BLaER1 treated with 17β-estradiol and CSF1 and Interleukin-3, amounts not matched to agents 10 nM and 100 nM (cell line): ENCODE data around the gene KIF3C.
"Not testable (repeated sequence)": the region's sequence is repeated elsewhere in the genome, so short reads cannot be mapped to it uniquely, and the experiment has no call there.

Source experiments
- H3K27ac ChIP-seq, 11 experiments: shearing (Covaris generic); formaldehyde crosslinking; 2 replicates each; pipeline ENCODE4 v1.8.1; 2022
- H3K27me3 ChIP-seq, 11 experiments: shearing (Covaris generic); formaldehyde crosslinking; 2 replicates each; pipeline ENCODE4 v1.8.1; 2022
- H3K36me3 ChIP-seq, 11 experiments: shearing (Covaris generic); formaldehyde crosslinking; 2 replicates each; pipeline ENCODE4 v1.8.1; 2022
- H3K4me1 ChIP-seq, 10 experiments: shearing (Covaris generic); formaldehyde crosslinking; 2 replicates each; pipeline ENCODE4 v1.8.1; 2022
- H3K4me2 ChIP-seq, 11 experiments: shearing (Covaris generic); formaldehyde crosslinking; 2 replicates each; pipeline ENCODE4 v1.8.1; 2022
- H3K4me3 ChIP-seq, 10 experiments: shearing (Covaris generic); formaldehyde crosslinking; 2 replicates each; pipeline ENCODE4 v1.8.1; 2022
- H3K9ac ChIP-seq, 11 experiments: shearing (Covaris generic); formaldehyde crosslinking; 2 replicates each; pipeline ENCODE4 v1.8.1; 2022
- H3K9me3 ChIP-seq, 11 experiments: shearing (Covaris generic); formaldehyde crosslinking; replicated peaks in 1 of 11; 2 replicates each; pipeline ENCODE4 v1.8.1; 2022
- H4K20me1 ChIP-seq, 11 experiments: shearing (Covaris generic); formaldehyde crosslinking; 2 replicates each; pipeline ENCODE4 v1.8.1; 2022
- Cebpa-rat ChIP-seq, 11 experiments: shearing (Covaris generic); IDR thresholded peaks; 2 replicates each; pipeline ENCODE4 v1.8.1; 2022

Gene KIF3C

DNA sequence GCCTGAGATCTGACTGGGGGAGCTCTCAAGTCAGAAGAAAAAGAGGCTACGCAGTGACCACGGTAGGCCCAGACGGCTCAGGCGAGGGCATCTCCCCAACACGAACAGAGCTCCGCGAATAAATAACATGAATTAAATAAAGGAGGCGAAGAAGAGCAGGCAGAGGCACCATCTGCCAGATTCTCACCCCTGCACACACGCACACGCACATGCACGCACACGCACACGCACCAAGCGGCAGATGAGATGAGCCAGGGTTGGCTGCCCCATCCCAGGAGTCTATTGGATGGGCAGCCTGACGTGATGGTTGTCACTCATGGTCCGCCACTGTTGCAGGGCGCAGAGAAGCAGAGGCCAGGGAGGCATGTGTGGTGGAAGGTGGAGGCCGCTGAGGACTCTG is 53.6 kb downstream of the KIF3C start:
- Histone ChIP-seq H4K20me1 (peaks cover 0 to 7% (median 0%) of the 10 kb centered on the region in 11 experiments; a peak in 2 of 22 replicates), H3K36me3 (peaks cover 28 to 63% (median 40%) of the 10 kb centered on the region in 11 experiments), H3K9me3 (no peaks in the 10 kb centered on the region), H3K4me1 (no peaks in the 10 kb centered on the region), H3K27ac (no peak overlapping the region), H3K4me3 (no peak overlapping the region), H3K4me2 (no peak overlapping the region), H3K9ac (no peak overlapping the region), H3K27me3 (no peaks in the 10 kb centered on the region)
- TF ChIP-seq Cebpa-rat (IDR thresholded peaks at IDR 0.05), result no peak

DNA sequence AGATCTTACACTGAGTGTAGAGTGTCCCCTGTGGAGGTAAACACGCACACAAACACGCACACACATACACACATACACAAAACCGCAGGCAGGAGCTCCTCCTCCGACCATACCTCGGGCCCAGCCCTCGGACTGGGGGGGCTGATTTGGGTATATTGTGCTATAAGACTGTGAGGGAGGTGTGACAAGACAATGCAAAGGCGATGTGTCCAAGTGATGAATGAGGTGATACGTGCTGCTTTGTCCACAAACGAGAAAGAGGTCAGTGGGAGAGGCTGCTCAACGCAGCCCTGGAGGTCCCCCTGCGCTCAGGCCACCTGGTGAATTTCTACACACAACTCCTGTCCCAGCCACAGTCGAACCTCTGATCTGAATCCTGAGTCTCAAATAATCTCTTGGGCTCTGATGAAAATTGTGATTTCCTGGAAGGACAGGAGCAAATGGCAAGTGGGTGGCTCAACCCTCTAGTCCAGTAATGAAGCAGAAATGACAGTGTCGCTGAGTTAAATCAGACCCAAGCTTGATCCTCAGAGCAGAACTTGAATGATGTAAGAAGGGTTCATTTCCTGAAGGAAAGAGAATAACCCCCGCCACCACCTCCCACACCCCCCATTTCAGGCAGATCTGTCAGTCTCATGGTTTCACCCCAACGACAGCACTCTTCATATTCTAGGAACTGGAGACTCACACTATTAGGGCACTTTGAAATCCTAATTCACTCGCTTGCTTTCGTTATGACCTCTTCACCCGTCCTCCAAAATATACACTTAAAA is 55.1 kb downstream of the KIF3C start:
- no peak for TF ChIP-seq Cebpa-rat (IDR thresholded peaks at IDR 0.05)
- peaks cover 24 to 54% (median 36%) of the 10 kb centered on the region in 11 experiments; a peak in 21 of 22 replicates for H3K36me3 ChIP-seq

DNA sequence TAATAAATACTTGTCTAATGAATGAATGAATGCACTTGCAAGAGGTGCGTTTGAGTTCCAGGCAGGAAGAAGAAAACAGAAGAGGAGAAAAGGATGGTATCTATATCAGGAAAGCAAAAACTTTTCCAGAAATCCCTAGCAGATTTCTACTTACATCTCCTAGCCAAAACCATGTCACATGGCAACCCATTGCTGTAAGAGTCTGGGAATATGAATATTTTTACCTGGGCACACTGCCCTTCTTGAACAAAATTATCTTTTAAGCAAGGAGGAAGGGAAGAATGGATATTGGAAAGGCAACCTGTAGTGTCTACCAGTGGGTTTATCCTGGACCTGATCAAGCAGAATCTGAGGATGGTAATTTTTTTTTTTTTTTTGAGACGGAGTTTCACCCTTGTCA is 59.8 kb downstream of the KIF3C start:
- Histone ChIP-seq H3K9me3 (no peaks in the 10 kb centered on the region), H3K27ac (no peak overlapping the region), H3K9ac (no peak overlapping the region), H3K36me3 (peaks cover 6 to 13% (median 11%) of the 10 kb centered on the region in 11 experiments; a peak in 17 of 22 replicates), H4K20me1 (no peaks in the 10 kb centered on the region), H3K4me3 (no peak overlapping the region), H3K4me1 (peaks cover 0 to 4% (median 0%) of the 10 kb centered on the region in 10 experiments; a peak in 3 of 20 replicates), H3K27me3 (no peaks in the 10 kb centered on the region), H3K4me2 (no peak overlapping the region)
- TF ChIP-seq Cebpa-rat (IDR thresholded peaks at IDR 0.05), result no peak

More for the DNA sequence above, 55.1 kb downstream of the KIF3C start:
- H3K4me3 ChIP-seq, result no peak overlapping the region
- no peaks in the 10 kb centered on the region for H3K9me3 ChIP-seq
- H4K20me1 ChIP-seq, result peaks cover 0 to 7% (median 0%) of the 10 kb centered on the region in 11 experiments; a peak in 2 of 22 replicates
- H3K4me2 ChIP-seq, result no peak overlapping the region
- no peaks in the 10 kb centered on the region for H3K4me1 ChIP-seq
- H3K27me3 ChIP-seq, result no peaks in the 10 kb centered on the region
- no peak overlapping the region for H3K27ac ChIP-seq
- H3K9ac ChIP-seq, result no peak overlapping the region

DNA sequence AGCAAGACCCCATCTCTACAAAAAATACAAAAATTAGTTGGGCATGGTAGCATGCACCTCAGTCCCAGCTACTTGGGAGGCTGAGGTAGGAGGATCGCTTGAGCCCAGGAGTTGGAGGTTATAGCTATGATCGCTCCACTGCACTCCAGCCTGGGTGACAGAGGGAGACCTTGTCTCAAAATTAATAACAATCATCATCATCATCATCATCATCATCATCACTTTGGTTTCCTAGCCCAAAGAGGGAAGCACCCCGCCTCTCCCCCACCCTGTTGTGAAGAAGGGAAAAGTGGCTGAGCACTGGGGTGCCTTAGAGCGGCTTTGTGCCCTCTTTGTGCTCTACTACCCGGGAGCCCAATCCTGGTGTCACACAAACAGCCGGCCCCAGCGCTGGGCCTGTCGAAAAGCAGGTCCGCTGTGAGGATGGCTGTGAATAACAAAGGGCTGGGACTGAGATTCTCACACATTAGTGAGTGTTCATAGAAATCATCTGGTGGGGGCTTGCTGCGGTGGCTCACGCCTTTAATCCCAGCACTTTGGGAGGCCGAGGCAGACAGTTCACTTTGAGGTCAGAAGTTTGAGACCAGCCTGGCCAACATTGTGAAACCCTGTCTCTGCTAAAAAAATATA is 61.4 kb downstream of the KIF3C start:
- Histone ChIP-seq H3K27ac (no peak overlapping the region), H3K4me3 (no peak overlapping the region), H3K27me3 (no peaks in the 10 kb centered on the region), H3K4me2 (no peak overlapping the region), H4K20me1 (no peaks in the 10 kb centered on the region), H3K4me1 (peaks cover 0 to 17% (median 8%) of the 10 kb centered on the region in 10 experiments; a peak in 9 of 20 replicates), H3K9ac (no peak overlapping the region), H3K9me3 (no peaks in the 10 kb centered on the region), H3K36me3 (no peaks in the 10 kb centered on the region)
- TF ChIP-seq Cebpa-rat (IDR thresholded peaks at IDR 0.05), result no peak

DNA sequence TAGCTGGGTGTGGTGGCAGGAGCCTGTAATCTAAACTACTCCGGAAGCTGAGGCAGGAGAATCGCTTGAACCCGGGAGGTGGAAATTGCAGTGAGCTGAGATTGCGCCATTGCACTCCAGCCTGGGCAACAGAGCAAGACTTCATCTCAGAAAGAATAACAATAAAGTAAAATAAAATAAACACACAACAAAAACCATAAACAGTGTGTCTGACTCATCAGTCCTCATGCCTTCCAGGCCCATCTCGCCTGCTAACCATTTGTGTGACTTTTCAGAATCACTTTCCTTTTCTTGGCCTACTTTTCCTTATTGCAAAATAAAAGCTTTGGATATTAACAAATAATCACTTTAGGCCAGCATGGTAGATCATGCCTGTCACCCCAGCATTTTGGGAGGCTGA is 62.0 kb downstream of the KIF3C start:
- H3K4me3 ChIP-seq, result no peak overlapping the region
- H3K27me3 ChIP-seq, result no peaks in the 10 kb centered on the region
- no peak overlapping the region for H3K4me2 ChIP-seq
- no peak overlapping the region for H3K27ac ChIP-seq
- H4K20me1 ChIP-seq, result no peaks in the 10 kb centered on the region
- no peaks in the 10 kb centered on the region for H3K36me3 ChIP-seq
- H3K9me3 ChIP-seq, result peaks cover 0 to 4% (median 0%) of the 10 kb centered on the region in 11 experiments; a peak in 6 of 22 replicates
- H3K9ac ChIP-seq, result no peak overlapping the region
- H3K4me1 ChIP-seq, result peaks cover 0 to 20% (median 8%) of the 10 kb centered on the region in 10 experiments; a peak in 9 of 20 replicates
- TF ChIP-seq Cebpa-rat (IDR thresholded peaks at IDR 0.05), result 0 out of 22 replicates have a peak, but pooled peaks of 1 of the 11 experiments have one; percentile 18

DNA sequence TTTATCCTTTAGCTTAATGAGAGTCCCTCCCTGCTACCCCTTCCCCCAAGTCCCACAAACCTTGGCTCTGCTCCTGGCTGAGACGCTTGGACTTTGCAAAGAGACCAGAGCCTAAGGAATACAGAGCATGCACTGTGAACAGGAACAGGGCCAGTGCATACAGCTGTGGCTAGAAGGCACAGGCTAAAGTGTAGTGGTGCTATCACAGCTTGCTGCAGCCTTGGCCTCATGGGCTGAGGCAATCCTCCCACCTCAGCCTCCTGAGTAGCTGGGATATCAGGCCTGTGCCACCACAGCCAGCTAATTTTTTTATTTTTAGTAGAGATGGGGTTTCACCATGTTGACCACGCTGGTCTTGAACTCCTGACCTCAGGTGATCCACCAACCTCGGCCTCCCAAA is 64.5 kb downstream of the KIF3C start:
- no peak for TF ChIP-seq Cebpa-rat (IDR thresholded peaks at IDR 0.05)
- Histone ChIP-seq H3K4me1 (peaks cover 0 to 25% (median 15%) of the 10 kb centered on the region in 10 experiments; a peak in 13 of 20 replicates), H3K9me3 (peaks cover 0 to 7% (median 0%) of the 10 kb centered on the region in 11 experiments; a peak in 6 of 22 replicates), H3K27me3 (no peaks in the 10 kb centered on the region), H3K4me3 (no peak overlapping the region), H3K36me3 (no peaks in the 10 kb centered on the region), H4K20me1 (no peaks in the 10 kb centered on the region), H3K4me2 (peak overlapping the region in 2 of 11 experiments; percentile 29 to 30; a peak in 1 of 22 replicates), H3K27ac (no peak overlapping the region), H3K9ac (no peak overlapping the region)

DNA sequence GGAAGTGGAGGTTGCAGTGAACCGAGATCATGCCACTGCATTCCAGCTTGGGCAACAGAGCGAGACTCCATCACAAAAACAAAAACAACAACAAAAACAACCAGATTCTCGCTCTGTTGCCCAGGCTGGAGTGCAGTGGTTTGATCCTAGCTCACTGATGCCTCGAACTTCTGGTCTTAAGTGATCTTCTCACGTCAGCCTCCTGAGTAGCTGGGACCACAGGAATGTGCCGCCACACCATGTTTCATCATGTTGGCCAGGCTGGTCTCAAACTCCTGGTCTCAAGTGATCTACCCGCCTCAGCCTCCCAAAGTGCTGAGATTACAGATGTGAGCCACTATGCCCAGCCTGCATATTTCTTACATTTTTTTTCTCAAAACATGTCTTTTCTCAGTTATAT is 64.9 kb downstream of the KIF3C start:
- H3K27ac ChIP-seq, H3K36me3 ChIP-seq, H4K20me1 ChIP-seq, H3K27me3 ChIP-seq, H3K9me3 ChIP-seq, H3K9ac ChIP-seq, H3K4me3 ChIP-seq: not testable (repeated sequence)
- H3K4me1 ChIP-seq, result peaks cover 0 to 29% (median 18%) of the 10 kb centered on the region in 10 experiments; a peak in 13 of 20 replicates
- H3K4me2 ChIP-seq, result peak overlapping the region in 4 of 11 experiments; percentile 11 to 42 (median 30); a peak in 6 of 22 replicates

DNA sequence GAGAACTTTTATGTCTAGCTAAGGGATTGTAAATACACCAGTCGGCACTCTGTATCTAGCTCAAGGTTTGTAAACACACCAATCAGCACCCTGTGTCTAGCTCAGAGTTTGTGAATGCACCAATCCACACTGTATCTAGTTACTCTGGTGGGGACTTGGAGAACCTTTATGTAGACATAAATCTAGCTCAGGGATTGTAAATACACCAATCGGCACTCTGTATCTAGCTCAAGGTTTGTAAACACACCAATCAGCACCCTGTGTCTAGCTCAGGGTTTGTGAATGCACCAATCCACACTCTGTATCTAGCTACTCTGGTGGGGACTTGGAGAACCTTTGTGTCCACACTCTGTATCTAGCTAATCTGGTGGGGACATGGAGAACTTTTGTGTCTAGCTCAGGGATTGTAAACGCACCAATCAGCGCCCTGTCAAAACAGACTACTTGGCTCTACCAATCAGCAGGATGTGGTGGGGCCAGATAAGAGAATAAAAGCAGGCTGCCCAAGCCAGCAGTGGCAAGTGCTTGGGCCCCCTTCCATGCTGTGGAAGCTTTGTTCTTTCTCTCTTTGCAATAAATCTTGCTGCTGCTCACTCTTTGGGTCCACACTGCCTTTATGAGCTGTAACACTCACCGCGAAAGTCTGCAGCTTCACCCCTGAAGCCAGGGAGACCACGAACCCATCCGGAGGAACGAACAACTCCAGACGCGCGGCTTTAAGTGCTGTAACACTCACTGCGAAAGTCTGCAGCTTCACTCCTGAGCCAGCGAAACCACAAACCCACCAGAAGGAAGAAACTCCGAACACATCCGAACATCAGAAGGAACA is 66.1 kb downstream of the KIF3C start:
- Histone ChIP-seq H3K9ac (peak overlapping the region in 7 of 11 experiments; percentile 22 to 59 (median 44); a peak in 9 of 22 replicates), H3K4me3 (peak overlapping the region in 8 of 10 experiments; percentile 14 to 59 (median 38); a peak in 9 of 20 replicates), H3K4me2 (peak overlapping the region; percentile 57 to 85 (median 75)), H3K9me3 (peaks cover 0 to 13% (median 3%) of the 10 kb centered on the region in 11 experiments; a peak in 10 of 22 replicates), H3K27ac (peak overlapping the region in 6 of 11 experiments; percentile 25 to 46 (median 36); a peak in 8 of 22 replicates), H3K4me1 (peaks cover 0 to 30% (median 19%) of the 10 kb centered on the region in 10 experiments; a peak in 13 of 20 replicates)
- H3K36me3 ChIP-seq, H3K27me3 ChIP-seq, H4K20me1 ChIP-seq: not testable (repeated sequence)

DNA sequence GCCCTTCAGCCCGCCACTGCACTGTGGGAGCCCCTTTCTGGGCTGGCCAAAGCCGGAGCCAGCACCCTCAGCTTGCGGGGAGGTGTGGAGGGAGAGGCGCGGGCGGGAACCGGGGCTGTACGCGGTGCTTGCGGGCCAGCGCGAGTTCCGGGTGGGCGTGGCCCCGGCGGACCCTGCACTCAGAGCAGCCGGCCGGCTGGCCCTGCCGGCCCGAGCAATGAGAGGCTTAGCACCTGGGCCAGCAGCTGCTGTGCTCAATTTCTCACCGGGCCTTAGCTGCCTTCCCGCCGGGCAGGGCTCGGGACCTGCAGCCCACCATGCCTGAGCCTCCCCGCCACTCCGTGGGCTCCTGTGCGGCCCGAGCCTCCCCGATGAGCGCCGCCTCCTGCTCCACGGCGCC is 66.9 kb downstream of the KIF3C start:
- H3K27me3 ChIP-seq, H3K27ac ChIP-seq, H3K4me3 ChIP-seq, H4K20me1 ChIP-seq, H3K36me3 ChIP-seq, H3K9ac ChIP-seq: not testable (repeated sequence)
- peak overlapping the region in 1 of 11 experiments; percentile 81; a peak in 2 of 22 replicates for H3K4me2 ChIP-seq
- peaks cover 0 to 13% (median 3%) of the 10 kb centered on the region in 11 experiments; a peak in 10 of 22 replicates for H3K9me3 ChIP-seq
- peaks cover 0 to 30% (median 19%) of the 10 kb centered on the region in 10 experiments; a peak in 13 of 20 replicates for H3K4me1 ChIP-seq

DNA sequence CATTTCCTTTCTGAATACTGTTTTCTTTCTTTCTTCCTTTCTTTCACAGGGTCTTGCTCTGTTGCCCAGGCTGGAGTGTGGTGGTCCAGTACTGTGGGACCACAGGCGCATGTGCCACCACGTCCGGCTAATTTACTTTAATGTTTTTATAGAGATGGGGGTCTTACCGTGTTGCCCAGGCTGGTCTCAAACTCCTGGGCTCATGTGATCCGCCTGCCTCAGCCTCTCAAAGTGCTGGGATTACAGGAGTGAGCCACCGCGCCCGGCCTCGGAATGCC is 68.7 kb downstream of the KIF3C start:
- not testable (repeated sequence) for H3K9ac ChIP-seq, H3K36me3 ChIP-seq, H3K4me2 ChIP-seq, H3K27ac ChIP-seq, H4K20me1 ChIP-seq, H3K4me3 ChIP-seq, H3K27me3 ChIP-seq
- Histone ChIP-seq H3K9me3 (peaks cover 0 to 17% (median 4%) of the 10 kb centered on the region in 11 experiments; a peak in 11 of 22 replicates), H3K4me1 (peaks cover 0 to 30% (median 19%) of the 10 kb centered on the region in 10 experiments; a peak in 13 of 20 replicates)
